Ovary (tissue), 3 donors: ENCODE measurements around the gene SETBP1.

ENCODE experiments used
- CTCF ChIP-seq, 3 donors: fragments of 450-650 bp in 2 of 3; fragments of 200-600 bp in 1 of 3; IDR thresholded peaks; one replicate each; pipeline versions ENCODE4 v1.5.1 to v1.8.0; 2016 to 2022; ENCODE audit warnings: antibody characterized with exemption in 3 of 3, mild to moderate bottlenecking in 1 of 3
- POLR2A ChIP-seq: fragments of 450-650 bp; IDR thresholded peaks from one replicate; pipeline ENCODE4 v1.6.1; 2017; ENCODE audit warnings: antibody characterized with exemption, mild to moderate bottlenecking, moderate library complexity
- donor health status: DM: no; HTN: no; CAD: no.

GRCh38 chr18:45008694-45009413, 328.2 kb downstream of the SETBP1 start:
- TF ChIP-seq CTCF (IDR thresholded peaks at IDR 0.05), result no peak
- TF ChIP-seq POLR2A, result no peak
